Kidney glomerular epithelial cell (primary cell): Measurements from ENCODE around the gene ANKH.

ENCODE experiments used
- DNase-seq: peaks from one replicate; lab custom pipeline; 2025; lab: John Stamatoyannopoulos, UW

ANKH gene

GRCh38 chr5:14685757-14686156, 185.8 kb downstream of the ANKH start:
- DNase-seq: peak; percentile 54

- no peak for DNase-seq
Observed at GRCh38 chr5:14684757-14685156, 186.8 kb downstream of the ANKH start.

- DNase-seq: no peak
Observed at GRCh38 chr5:14683906-14684455, 187.6 kb downstream of the ANKH start.

GRCh38 chr5:14681236-14681752, 190.3 kb downstream of the ANKH start:
- DNase-seq: no peak

- DNase-seq: no peak
Observed at GRCh38 chr5:14679595-14679994, 192.0 kb downstream of the ANKH start.

GRCh38 chr5:14678773-14679334, 192.7 kb downstream of the ANKH start:
- no peak for DNase-seq

- no peak for DNase-seq
Observed at GRCh38 chr5:14676320-14676719, 195.3 kb downstream of the ANKH start.

GRCh38 chr5:14675865-14676300, 195.7 kb downstream of the ANKH start:
- no peak for DNase-seq

- no peak for DNase-seq
Observed at GRCh38 chr5:14674983-14675854, 196.4 kb downstream of the ANKH start.

GRCh38 chr5:14673443-14673842, 198.1 kb downstream of the ANKH start:
- no peak for DNase-seq

GRCh38 chr5:14672484-14673394, 198.8 kb downstream of the ANKH start:
- DNase-seq: no peak

- no peak for DNase-seq
Observed at GRCh38 chr5:14672082-14672481, 199.5 kb downstream of the ANKH start.

GRCh38 chr5:14671414-14671813, 200.2 kb downstream of the ANKH start:
- peak; percentile 11 for DNase-seq

- DNase-seq: peak; percentile 27
Observed at GRCh38 chr5:14669975-14670374, 201.6 kb downstream of the ANKH start.

- DNase-seq: no peak
Observed at GRCh38 chr5:14669415-14669814, 202.2 kb downstream of the ANKH start.

GRCh38 chr5:14668181-14668591, 203.4 kb downstream of the ANKH start:
- DNase-seq: no peak

- no peak for DNase-seq
Observed at GRCh38 chr5:14667770-14668169, 203.8 kb downstream of the ANKH start.

GRCh38 chr5:14667290-14667689, 204.3 kb downstream of the ANKH start:
- no peak for DNase-seq

- no peak for DNase-seq
Observed at GRCh38 chr5:14666357-14666756, 205.2 kb downstream of the ANKH start.

- peak; percentile 46 for DNase-seq
Observed at GRCh38 chr5:14665949-14666348, 205.6 kb downstream of the ANKH start.

- DNase-seq: no peak
Observed at GRCh38 chr5:14665101-14665822, 206.3 kb downstream of the ANKH start.
